Keratinocyte (primary cell): Measurements from ENCODE around the gene FOXL3. TPM values are rescaled to one million over a fixed set of nuclear protein-coding genes. Genes with fewer than 3 reads are reported as not detected.

Source experiments
- DNase-seq: peaks from one replicate; pipeline ENCODE4 v3.0.0-alpha.2; 2011; ENCODE audit warnings: low read depth, missing footprints, low spot score
- FAIRE-seq: peaks from 2 replicates; lab custom pipeline; 2011; peaks lifted over from hg19 to GRCh38; lab: Jason Lieb, UNC
- H2AFZ ChIP-seq: 2 replicates; pipeline ENCODE4 v1.6.0; 2012; ENCODE audit warnings: low read length, control low read depth, inconsistent platforms; ENCODE audit not compliant: control insufficient read depth
- H3K27ac ChIP-seq: 2 replicates; pipeline ENCODE4 v1.5.1; 2011; ENCODE audit warnings: low read length; ENCODE audit not compliant: control insufficient read depth, insufficient read depth
- H3K27me3 ChIP-seq: 3 replicates; pipeline ENCODE4 v1.6.0; 2011; ENCODE audit warnings: low read length; ENCODE audit not compliant: control insufficient read depth, insufficient read depth; ENCODE audit errors: extremely low read depth
- H3K36me3 ChIP-seq, 2 experiments: 2 replicates in 1 of 2; 3 replicates in 1 of 2; pipeline ENCODE4 v1.5.1; 2011; ENCODE audit warnings: low read length in 2 of 2, mild to moderate bottlenecking in 1 of 2; ENCODE audit not compliant: control insufficient read depth in 2 of 2, insufficient read depth in 2 of 2; ENCODE audit errors: extremely low read depth in 1 of 2
- H3K4me1 ChIP-seq: 3 replicates; pipeline ENCODE4 v1.5.1; 2011; ENCODE audit warnings: low read length; ENCODE audit not compliant: control insufficient read depth, insufficient read depth; ENCODE audit errors: extremely low read depth
- H3K4me2 ChIP-seq: 3 replicates; pipeline ENCODE4 v1.6.0; 2011; ENCODE audit warnings: low read depth, low read length; ENCODE audit not compliant: control insufficient read depth, insufficient read depth; ENCODE audit errors: extremely low read depth
- H3K4me3 ChIP-seq, 3 experiments: fragments of 200-600 bp in 1 of 3; sonication (generic) in 1 of 3; 2 replicates in 2 of 3; 3 replicates in 1 of 3; pipeline ENCODE4 v1.5.1; 2011 to 2016; ENCODE audit warnings: low read length in 3 of 3, mild to moderate bottlenecking in 3 of 3, control low read depth in 2 of 3, inconsistent platforms in 1 of 3, low read depth in 1 of 3, mixed read lengths in 1 of 3, mixed run types in 1 of 3, moderate library complexity in 1 of 3; ENCODE audit not compliant: control insufficient read depth in 2 of 3, insufficient read depth in 2 of 3; ENCODE audit errors: extremely low read depth in 1 of 3
- H3K79me2 ChIP-seq: 2 replicates; pipeline ENCODE4 v1.6.0; 2012; ENCODE audit warnings: low read length; ENCODE audit not compliant: control insufficient read depth, insufficient read depth
- H3K9ac ChIP-seq: 3 replicates; pipeline ENCODE4 v1.6.0; 2011; ENCODE audit warnings: low read length; ENCODE audit not compliant: control insufficient read depth, insufficient read depth; ENCODE audit errors: extremely low read depth
- H3K9me1 ChIP-seq: 3 replicates; pipeline ENCODE4 v1.6.0; 2011; ENCODE audit warnings: low read length; ENCODE audit not compliant: control insufficient read depth, insufficient read depth; ENCODE audit errors: extremely low read depth
- H3K9me3 ChIP-seq: 2 replicates; pipeline ENCODE4 v1.5.1; 2012; ENCODE audit warnings: low read depth, low read length; ENCODE audit not compliant: control insufficient read depth
- H4K20me1 ChIP-seq: 3 replicates; pipeline ENCODE4 v1.6.0; 2011; ENCODE audit warnings: low read length; ENCODE audit not compliant: control insufficient read depth, insufficient read depth; ENCODE audit errors: extremely low read depth
- CTCF ChIP-seq, 3 experiments: IDR thresholded peaks in 1 of 3; conservative IDR thresholded peaks in 1 of 3; optimal IDR thresholded peaks in 1 of 3; 2 replicates in 2 of 3; 3 replicates in 1 of 3; pipeline versions ENCODE3 to v1.5.1; 2011; ENCODE audit warnings: low read length in 3 of 3, mild to moderate bottlenecking in 3 of 3, moderate library complexity in 2 of 3, control low read depth in 1 of 3, inconsistent platforms in 1 of 3; ENCODE audit not compliant: insufficient read depth in 2 of 3; ENCODE audit errors: extremely low read depth in 1 of 3
- EZH2 ChIP-seq: IDR thresholded peaks from one replicate; pipeline ENCODE4 v1.6.1; 2012; ENCODE audit warnings: inconsistent platforms, mild to moderate bottlenecking, low read length, moderate library complexity
- dilution Hi-C: fragments of 300-500 bp; cut with MboI; formaldehyde crosslinking; loops from one replicate; pipeline ENCODE4 v1.7.0; 2020; ENCODE audit warnings: low sequenced_read_pairs; ENCODE audit not compliant: extremely low pct_ligation_motif_present
- polyA plus RNA-seq, 5 experiments: library from polyadenylated mRNA; depleted of rRNA in 3 of 5; stranded (reverse) in 3 of 5; stranded (forward) in 1 of 5; unstranded in 1 of 5; fragments of >200 nt; gene quantifications; 1 replicate in 1 of 5; 2 replicates in 3 of 5; 3 replicates in 1 of 5; pipeline versions ENCODE4 v1.2.1 to v1.2.3, GENCODE V29; 2011 to 2012; ENCODE audit warnings: missing spikeins in 2 of 5, low read depth in 1 of 5, low replicate concordance in 1 of 5

Gene FOXL3
- polyA plus RNA-seq, 1 donor (not counting 4 experiments of a cell fraction or from before 2014, with no cell fraction given): not detected

DNA sequence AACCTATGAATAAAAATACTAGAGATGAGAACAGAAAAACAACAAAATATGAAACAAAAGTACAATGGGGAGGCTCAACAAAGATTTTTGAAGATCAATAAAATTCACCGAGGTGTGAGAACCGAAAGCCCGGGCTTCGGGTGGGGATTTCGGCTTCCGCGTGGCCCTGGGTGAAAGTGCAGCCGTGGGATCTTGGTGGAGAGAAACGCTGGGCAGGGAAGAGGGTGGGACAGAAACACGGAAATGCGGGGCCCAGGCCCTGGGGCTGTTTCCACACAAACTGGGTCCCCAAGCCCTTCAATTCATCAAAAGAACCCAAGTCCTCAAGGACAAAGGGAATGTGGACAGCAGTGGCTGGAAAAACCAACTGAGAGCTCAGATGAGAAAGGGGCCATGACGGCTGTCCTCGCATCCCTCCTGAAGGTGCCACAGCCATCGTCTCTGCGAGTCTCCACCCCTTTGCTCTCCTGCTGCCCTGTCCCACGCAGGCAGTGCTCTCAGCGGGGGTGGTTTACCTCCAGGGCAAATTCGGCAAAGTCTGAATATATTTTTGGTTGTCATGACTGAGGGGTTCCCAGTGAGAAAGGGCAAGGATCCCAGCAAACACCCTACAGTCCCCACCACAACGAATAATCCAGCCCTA is 19.7 kb downstream of the FOXL3 start:
- dilution Hi-C loops: no loop called here
- H3K9ac ChIP-seq: no peak overlapping the region
- no peak overlapping the region for H2AFZ ChIP-seq
- peaks cover 4% of the 10 kb centered on the region for H3K9me3 ChIP-seq
- H3K4me3 ChIP-seq: no peak overlapping the region
- TF ChIP-seq CTCF (optimal IDR thresholded peaks at IDR 0.05 in 1 of 3, IDR thresholded peaks at IDR 0.05 in 1 of 3, conservative IDR thresholded peaks at IDR 0.05 in 1 of 3; ENCODE audit: extremely low read depth in 1 of 3, insufficient read depth in 2 of 3, low read length in 3 of 3) (no peak), EZH2 (no peak)
- H3K36me3 ChIP-seq: no peaks in the 10 kb centered on the region
- H3K27ac ChIP-seq: no peak overlapping the region
- H3K4me1 ChIP-seq: peaks cover 13% of the 10 kb centered on the region
- H3K79me2 ChIP-seq: no peaks in the 10 kb centered on the region
- no peaks in the 10 kb centered on the region for H3K9me1 ChIP-seq
- no peak for DNase-seq
- no peaks in the 10 kb centered on the region for H4K20me1 ChIP-seq
- no peak overlapping the region for H3K4me2 ChIP-seq
- H3K27me3 ChIP-seq: no peaks in the 10 kb centered on the region
- no peak for FAIRE-seq

- H3K4me1 ChIP-seq: peaks cover 13% of the 10 kb centered on the region
- no peak overlapping the region for H3K9ac ChIP-seq
- dilution Hi-C loops: no loop called here
- no peak overlapping the region for H3K27ac ChIP-seq
- no peak overlapping the region for H3K4me2 ChIP-seq
- H3K27me3 ChIP-seq: no peaks in the 10 kb centered on the region
- FAIRE-seq: no peak
- H4K20me1 ChIP-seq: no peaks in the 10 kb centered on the region
- TF ChIP-seq EZH2: no peak
- no peak for TF ChIP-seq CTCF (optimal IDR thresholded peaks at IDR 0.05 in 1 of 3, IDR thresholded peaks at IDR 0.05 in 1 of 3, conservative IDR thresholded peaks at IDR 0.05 in 1 of 3; ENCODE audit: extremely low read depth in 1 of 3, insufficient read depth in 2 of 3, low read length in 3 of 3)
- no peaks in the 10 kb centered on the region for H3K9me1 ChIP-seq
- H3K4me3 ChIP-seq: no peak overlapping the region
- H3K9me3 ChIP-seq: peaks cover 2% of the 10 kb centered on the region
- peak overlapping the region; percentile 71 for H2AFZ ChIP-seq
- no peaks in the 10 kb centered on the region for H3K36me3 ChIP-seq
- no peak for DNase-seq
- no peaks in the 10 kb centered on the region for H3K79me2 ChIP-seq
These were observed 21.2 kb downstream of the FOXL3 start for GRCh38 chr7:311131-311680.
